Ovary (tissue), 3 donors: ENCODE data around the gene TNFRSF21.

Experiments used
- EP300 ChIP-seq: sonication (generic); formaldehyde crosslinking; IDR thresholded peaks from one replicate; pipeline ENCODE4 v1.6.1; 2017; ENCODE audit warnings: antibody characterized with exemption
- POLR2A ChIP-seq: fragments of 450-650 bp; IDR thresholded peaks from one replicate; pipeline ENCODE4 v1.6.1; 2017; ENCODE audit warnings: antibody characterized with exemption, mild to moderate bottlenecking, moderate library complexity
- TF ChIP-seq, protein P1 (sequence below), 3 donors: fragments of 450-650 bp in 2 of 3; fragments of 200-600 bp in 1 of 3; IDR thresholded peaks; one replicate each; pipeline versions ENCODE4 v1.5.1 to v1.8.0; 2016 to 2022; ENCODE audit warnings: antibody characterized with exemption in 3 of 3, mild to moderate bottlenecking in 1 of 3
- donor health status: DM: no; HTN: no; CAD: no.

DNA sequence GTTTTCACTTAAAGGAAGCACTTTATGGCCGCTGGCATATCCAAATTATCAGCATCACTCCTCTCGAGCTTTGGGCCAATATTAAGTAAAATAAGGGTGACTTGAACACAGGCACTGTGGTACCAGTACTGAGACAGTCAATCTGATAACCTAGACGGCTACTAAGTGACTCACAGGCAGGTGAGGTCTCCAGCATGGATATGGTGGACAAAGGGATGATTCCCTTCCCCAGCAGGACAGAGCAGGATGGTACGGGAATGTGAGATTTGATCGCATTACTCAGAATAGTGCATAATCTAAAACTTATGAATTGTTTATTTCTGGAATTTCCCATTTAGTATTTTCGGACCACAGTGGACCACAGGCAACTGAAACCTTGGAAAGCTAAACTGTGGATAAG is 55.7 kb downstream of the TNFRSF21 start:
- TF ChIP-seq, protein P1, sequence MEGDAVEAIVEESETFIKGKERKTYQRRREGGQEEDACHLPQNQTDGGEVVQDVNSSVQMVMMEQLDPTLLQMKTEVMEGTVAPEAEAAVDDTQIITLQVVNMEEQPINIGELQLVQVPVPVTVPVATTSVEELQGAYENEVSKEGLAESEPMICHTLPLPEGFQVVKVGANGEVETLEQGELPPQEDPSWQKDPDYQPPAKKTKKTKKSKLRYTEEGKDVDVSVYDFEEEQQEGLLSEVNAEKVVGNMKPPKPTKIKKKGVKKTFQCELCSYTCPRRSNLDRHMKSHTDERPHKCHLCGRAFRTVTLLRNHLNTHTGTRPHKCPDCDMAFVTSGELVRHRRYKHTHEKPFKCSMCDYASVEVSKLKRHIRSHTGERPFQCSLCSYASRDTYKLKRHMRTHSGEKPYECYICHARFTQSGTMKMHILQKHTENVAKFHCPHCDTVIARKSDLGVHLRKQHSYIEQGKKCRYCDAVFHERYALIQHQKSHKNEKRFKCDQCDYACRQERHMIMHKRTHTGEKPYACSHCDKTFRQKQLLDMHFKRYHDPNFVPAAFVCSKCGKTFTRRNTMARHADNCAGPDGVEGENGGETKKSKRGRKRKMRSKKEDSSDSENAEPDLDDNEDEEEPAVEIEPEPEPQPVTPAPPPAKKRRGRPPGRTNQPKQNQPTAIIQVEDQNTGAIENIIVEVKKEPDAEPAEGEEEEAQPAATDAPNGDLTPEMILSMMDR (IDR thresholded peaks at IDR 0.05), result no peak
- TF ChIP-seq EP300 (no peak), POLR2A (no peak)
